ENCODE data around the gene AUNIP.
A peak's percentile ranks its signal among the peaks of the same experiment; 100 is the strongest.

Gene AUNIP

GRCh38 chr1:25889470-25889869 is 30.2 kb upstream of the AUNIP start:
- no peak for DNase-seq (ENCODE audit: low read depth in 2 of 2)

- DNase-seq (ENCODE audit: low read depth in 2 of 2): no peak
Measured at GRCh38 chr1:25888426-25888987, 29.2 kb upstream of the AUNIP start.

GRCh38 chr1:25885602-25886001 is 26.3 kb upstream of the AUNIP start:
- no peak for DNase-seq (ENCODE audit: low read depth in 2 of 2)

- DNase-seq (ENCODE audit: low read depth in 2 of 2): no peak
Measured at GRCh38 chr1:25881266-25881665, 22.0 kb upstream of the AUNIP start.

- no peak for DNase-seq (ENCODE audit: low read depth in 2 of 2)
Measured at GRCh38 chr1:25880518-25880917, 21.3 kb upstream of the AUNIP start.

GRCh38 chr1:25879675-25880074 is 20.4 kb upstream of the AUNIP start:
- DNase-seq (ENCODE audit: low read depth in 2 of 2): no peak

GRCh38 chr1:25878690-25879089 is 19.4 kb upstream of the AUNIP start:
- no peak for DNase-seq (ENCODE audit: low read depth in 2 of 2)

GRCh38 chr1:25877155-25877554 is 17.9 kb upstream of the AUNIP start:
- DNase-seq (ENCODE audit: low read depth in 2 of 2): no peak

GRCh38 chr1:25876693-25877077 is 17.4 kb upstream of the AUNIP start:
- DNase-seq (ENCODE audit: low read depth in 2 of 2): no peak

- peak; percentile 10 to 32 for DNase-seq (ENCODE audit: low read depth in 2 of 2)
Measured at GRCh38 chr1:25875856-25876692, 16.8 kb upstream of the AUNIP start.

GRCh38 chr1:25875154-25875855 is 16.0 kb upstream of the AUNIP start, which contains the start of gene PAQR7:
TSS of gene PAQR7 (minus strand) at chr1:25875708. CDS start at chr1:25863839, 11,869 bp downstream.
- peak; percentile 37 to 52 for DNase-seq (ENCODE audit: low read depth in 2 of 2)

- DNase-seq (ENCODE audit: low read depth in 2 of 2): no peak
Measured at GRCh38 chr1:25874635-25875153, 15.4 kb upstream of the AUNIP start.

GRCh38 chr1:25874209-25874608 is 15.0 kb upstream of the AUNIP start:
- no peak for DNase-seq (ENCODE audit: low read depth in 2 of 2)

- DNase-seq (ENCODE audit: low read depth in 2 of 2): no peak
Measured at GRCh38 chr1:25873120-25873519, 13.9 kb upstream of the AUNIP start.

- no peak for DNase-seq (ENCODE audit: low read depth in 2 of 2)
Measured at GRCh38 chr1:25872713-25873112, 13.5 kb upstream of the AUNIP start.

GRCh38 chr1:25871704-25872494 is 12.6 kb upstream of the AUNIP start:
- no peak for DNase-seq (ENCODE audit: low read depth in 2 of 2)

- DNase-seq (ENCODE audit: low read depth in 2 of 2): no peak
Measured at GRCh38 chr1:25871086-25871703, 11.9 kb upstream of the AUNIP start.

- no peak for DNase-seq (ENCODE audit: low read depth in 2 of 2)
Measured at GRCh38 chr1:25870614-25871013, 11.4 kb upstream of the AUNIP start.

GRCh38 chr1:25869909-25870606 is 10.8 kb upstream of the AUNIP start:
- no peak for DNase-seq (ENCODE audit: low read depth in 2 of 2)

- DNase-seq (ENCODE audit: low read depth in 2 of 2): no peak
Measured at GRCh38 chr1:25867210-25867991, 8.1 kb upstream of the AUNIP start.

Measured in stimulated activated CD4-positive, alpha-beta T cell treated with anti-CD3 and anti-CD28 coated beads, Interleukin-1b, Interleukin-23, amount 100 ng/mL, for 4 hours (primary cell).